CD4-positive, alpha-beta T cell treated with Interleukin-6 for 4 hours (primary cell): ENCODE data around the gene TGM2.

Source experiments
- DNase-seq: peaks from one replicate; pipeline ENCODE4 v3.0.0-alpha.2; 2020; ENCODE audit warnings: mixed read lengths

The TGM2 gene

DNA sequence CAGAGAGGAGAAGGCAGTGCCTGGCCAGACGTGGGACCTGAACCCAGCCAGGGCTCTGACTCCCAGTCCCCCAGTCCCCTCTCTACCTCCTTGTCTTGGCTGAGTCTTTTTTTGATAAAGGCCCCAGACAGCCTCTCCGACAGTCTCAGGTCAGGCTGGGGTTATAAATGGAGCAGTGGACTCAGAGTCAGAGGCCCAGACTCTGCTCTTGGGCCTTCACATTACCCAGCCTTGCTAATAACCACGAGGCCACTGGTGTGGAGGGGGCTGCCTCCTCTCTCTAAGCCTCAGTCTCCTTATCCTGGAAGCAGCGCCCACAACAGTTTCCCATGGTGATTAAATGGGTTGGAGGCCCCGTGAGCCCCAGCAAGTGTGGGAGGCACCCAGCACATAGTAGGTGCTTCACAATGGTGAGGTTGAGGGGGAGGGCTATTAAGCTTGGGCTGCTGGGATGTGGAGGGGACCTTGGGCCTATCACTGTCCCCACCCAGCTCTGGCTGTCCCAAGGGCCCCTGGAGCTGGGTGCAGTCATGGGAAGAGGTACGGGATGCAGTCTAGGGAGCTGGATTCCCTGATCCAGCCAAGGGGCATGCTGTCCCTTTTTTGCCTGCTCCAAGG is 35.7 kb downstream of the TGM2 start:
- no peak for DNase-seq

GRCh38 chr20:38128691-38129090 is 36.4 kb downstream of the TGM2 start:
- no peak for DNase-seq

DNA sequence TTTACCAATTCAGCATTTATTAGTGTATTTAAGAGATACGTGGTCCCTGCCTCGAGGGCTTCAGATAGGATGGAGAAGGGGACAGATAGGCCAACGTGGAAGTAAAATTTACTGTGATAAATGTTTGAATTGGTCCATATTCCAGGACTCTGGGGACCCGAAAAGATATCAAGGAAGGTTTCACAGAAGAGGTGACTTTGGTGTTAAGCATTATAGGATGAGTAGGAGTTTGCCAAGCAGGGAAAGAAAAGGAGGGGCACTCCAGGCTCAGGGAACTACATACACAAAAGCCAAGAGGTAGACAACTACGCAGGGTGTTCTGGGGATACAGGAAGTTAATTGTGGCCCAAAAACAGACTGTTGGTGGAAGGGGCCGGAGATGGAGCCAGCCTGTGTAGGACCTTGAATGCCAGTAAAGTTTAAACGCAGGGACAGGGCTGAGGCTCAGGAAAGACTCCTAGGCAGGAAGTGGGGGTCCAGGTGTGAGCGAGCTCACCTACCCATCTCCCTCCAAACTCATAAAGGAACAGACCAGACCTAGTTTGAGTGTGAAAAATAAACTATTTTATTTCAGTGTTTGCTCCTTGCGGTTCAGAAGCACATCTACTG is 37.0 kb downstream of the TGM2 start:
- DNase-seq, result no peak

- no peak for DNase-seq
Measured at GRCh38 chr20:38126932-38127621, 38.0 kb downstream of the TGM2 start.

- DNase-seq, result no peak
Measured at GRCh38 chr20:38126146-38126921, 38.7 kb downstream of the TGM2 start.

- no peak for DNase-seq
Measured at GRCh38 chr20:38125157-38126056, 39.7 kb downstream of the TGM2 start.

GRCh38 chr20:38123021-38123587 is 42.0 kb downstream of the TGM2 start:
- DNase-seq, result no peak

DNA sequence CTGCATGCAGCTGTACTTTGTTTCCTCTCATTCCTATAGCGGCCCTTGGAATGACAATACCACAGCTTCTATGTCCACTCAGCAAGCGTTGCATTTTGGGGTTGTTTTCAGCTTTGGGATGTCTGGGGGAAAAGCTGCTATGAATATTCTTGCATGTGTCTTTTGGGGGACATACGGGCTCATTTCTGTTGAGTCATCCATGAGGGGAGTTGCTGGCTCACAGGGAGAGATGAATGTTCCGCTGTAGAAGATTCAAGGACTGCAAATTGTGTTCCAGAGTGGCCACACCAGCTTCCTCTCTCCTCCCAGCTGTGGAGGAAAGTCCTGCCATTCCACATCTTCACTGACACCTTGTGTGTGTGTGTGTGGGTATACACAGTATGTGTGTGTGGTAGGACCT is 43.3 kb downstream of the TGM2 start:
- no peak for DNase-seq

DNA sequence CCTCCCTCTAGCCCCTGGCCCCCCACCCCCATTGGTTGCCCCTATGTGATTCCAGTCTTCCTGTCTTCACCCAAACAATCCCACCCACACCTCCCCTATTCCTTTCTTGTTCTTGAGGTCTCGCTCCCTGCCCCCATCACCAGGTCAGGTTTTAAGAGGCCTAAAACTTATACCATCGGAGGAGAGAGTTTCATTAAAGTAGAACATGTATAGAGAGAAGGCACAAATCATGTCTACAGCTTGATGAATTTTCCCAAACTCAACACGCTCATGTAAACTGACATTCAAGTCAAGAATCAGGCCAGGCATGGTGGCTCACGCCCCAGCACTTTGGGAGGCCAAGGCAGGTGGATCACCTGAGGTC is 44.5 kb downstream of the TGM2 start:
- DNase-seq, result no peak

GRCh38 chr20:38119446-38119845 is 45.6 kb downstream of the TGM2 start:
- DNase-seq, result no peak

GRCh38 chr20:38117635-38118034 is 47.4 kb downstream of the TGM2 start:
- no peak for DNase-seq

DNA sequence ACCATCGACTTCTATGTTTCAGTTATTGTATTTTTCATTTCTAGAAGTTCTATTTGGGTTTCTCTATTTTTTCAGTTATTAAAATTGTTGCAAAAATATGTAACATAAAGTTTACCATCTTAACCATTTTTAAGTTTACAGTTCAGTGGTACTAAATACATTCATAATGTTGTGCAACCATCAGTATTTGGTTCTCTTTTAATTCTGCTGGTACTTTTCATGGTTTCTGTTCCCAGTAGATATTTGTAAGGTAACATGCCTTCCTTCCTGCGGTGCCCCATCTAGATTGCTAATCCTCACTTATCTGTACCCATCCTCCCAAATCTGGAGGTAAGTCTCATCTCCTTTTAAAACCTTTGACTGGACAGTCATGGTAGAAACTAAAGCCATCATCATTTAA is 47.9 kb downstream of the TGM2 start:
- DNase-seq, result no peak

GRCh38 chr20:38116409-38117165 is 48.5 kb downstream of the TGM2 start:
- DNase-seq, result no peak

- DNase-seq, result no peak
Measured at GRCh38 chr20:38115896-38116295, 49.2 kb downstream of the TGM2 start.

- DNase-seq, result no peak
Measured at GRCh38 chr20:38115205-38115604, 49.9 kb downstream of the TGM2 start.

GRCh38 chr20:38114353-38114791 is 50.7 kb downstream of the TGM2 start:
- no peak for DNase-seq

GRCh38 chr20:38113401-38114325 is 51.4 kb downstream of the TGM2 start:
- no peak for DNase-seq

DNA sequence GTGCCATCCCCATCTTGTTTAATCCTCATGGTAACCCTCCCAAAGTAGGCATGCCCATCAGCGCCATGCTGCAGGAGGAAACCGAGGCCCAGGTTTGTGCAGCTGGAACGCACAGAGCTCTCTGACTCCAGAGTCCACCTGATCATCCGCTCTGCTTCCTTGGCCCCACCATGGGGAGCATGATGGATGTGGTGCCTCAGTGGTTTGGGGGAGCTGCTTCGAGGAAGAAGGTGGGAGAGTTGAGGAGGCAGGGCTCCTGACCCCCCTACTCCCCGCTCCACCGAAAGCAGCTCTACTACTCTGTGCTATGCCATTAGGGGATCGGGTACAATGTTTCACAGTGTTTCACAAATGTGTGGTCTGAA is 52.2 kb downstream of the TGM2 start:
- DNase-seq, result no peak

DNA sequence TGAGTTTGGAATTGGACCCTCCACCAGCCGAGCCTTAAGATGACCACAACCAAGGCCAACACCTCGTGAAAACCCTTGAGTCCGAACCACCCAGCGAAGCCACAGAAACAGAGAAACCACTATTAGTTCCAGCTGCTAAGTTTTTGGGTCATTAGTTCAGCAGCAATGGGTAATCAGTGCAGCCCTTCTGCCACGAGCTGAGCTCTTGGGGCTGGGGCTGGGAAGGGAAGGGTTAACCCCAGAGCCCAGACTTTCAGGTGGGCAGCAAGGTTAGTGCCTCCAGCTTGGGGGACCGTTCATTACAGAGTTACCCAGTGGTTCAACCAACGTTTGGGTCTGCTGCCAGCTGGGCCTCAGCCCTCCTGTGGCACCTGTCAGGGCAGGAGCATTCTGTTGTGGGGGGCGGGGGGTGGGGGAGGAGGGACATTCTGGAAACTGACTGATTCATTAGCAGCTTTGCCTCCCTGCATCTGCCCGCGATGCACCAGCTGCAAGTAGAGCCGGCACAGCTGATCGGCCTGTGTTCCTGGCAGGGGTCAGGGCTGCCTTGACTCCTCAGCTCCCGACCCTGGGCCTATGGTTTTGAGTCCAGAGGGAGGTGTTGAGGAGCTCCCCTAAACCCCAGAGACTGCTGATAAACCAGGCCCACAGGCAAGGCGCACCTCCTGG is 52.7 kb downstream of the TGM2 start:
- DNase-seq, result no peak
